ENCODE measurements around the gene VSIG4. TPM values are rescaled to one million over a fixed set of nuclear protein-coding genes. Genes with fewer than 3 reads are reported as not detected.
"Not testable (repeated sequence)": the region's sequence is repeated elsewhere in the genome, so short reads cannot be mapped to it uniquely, and the experiment has no call there.

VSIG4 gene
- total RNA-seq, 2 donors from 2014 or later: 0.22 TPM; not detected in 1

DNA sequence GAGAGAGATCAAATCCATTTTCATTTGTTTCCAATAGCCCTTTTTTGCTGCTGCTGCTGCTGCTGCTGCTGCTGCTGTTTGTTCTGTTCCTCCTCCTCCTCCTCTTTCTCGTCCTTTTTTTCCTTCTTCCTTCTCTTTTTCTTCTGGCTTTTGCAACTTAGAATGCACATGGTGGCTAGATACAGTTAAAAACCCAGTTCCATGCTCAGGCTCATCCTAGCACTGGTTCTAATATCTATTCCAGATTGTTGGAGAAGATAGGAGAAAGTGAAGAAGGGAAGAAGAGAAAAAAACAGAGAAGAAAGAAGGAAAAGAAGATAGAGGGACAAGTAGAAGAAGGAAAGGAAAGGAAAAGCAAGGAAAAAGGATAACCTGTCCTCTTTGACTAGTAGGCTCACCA is 39.7 kb downstream of the VSIG4 start:
- peaks cover 11% of the 10 kb centered on the region for H3K27me3 Mint-ChIP-seq (ENCODE audit: low read depth)
- H3K27ac Mint-ChIP-seq: no peak overlapping the region

GRCh38 chrX:65999563-66000148 is 40.2 kb downstream of the VSIG4 start:
- H3K9me3 Mint-ChIP-seq: no peaks in the 10 kb centered on the region
- H3K4me1 Mint-ChIP-seq (ENCODE audit: low read depth): peaks cover 54% of the 10 kb centered on the region
- H3K36me3 Mint-ChIP-seq (ENCODE audit: insufficient read depth in 2 of 2): no peaks in the 10 kb centered on the region
- DNase-seq (no peak), ATAC-seq (replicated peaks in 1 of 2) (no peak)
- H3K27ac Mint-ChIP-seq: no peak overlapping the region
- no peak overlapping the region for H3K4me3 Mint-ChIP-seq
- peaks cover 11% of the 10 kb centered on the region for H3K27me3 Mint-ChIP-seq (ENCODE audit: low read depth)

More for the DNA sequence above, 39.7 kb downstream of the VSIG4 start:
- ATAC-seq (replicated peaks in 1 of 2): no peak
- no peak for DNase-seq
- H3K36me3 Mint-ChIP-seq (ENCODE audit: insufficient read depth in 2 of 2): peaks cover 1 to 2% of the 10 kb centered on the region in 2 donors
- peaks cover 0 to 4% of the 10 kb centered on the region in 2 donors for H3K9me3 Mint-ChIP-seq
- no peak overlapping the region for H3K4me3 Mint-ChIP-seq
- H3K4me1 Mint-ChIP-seq (ENCODE audit: low read depth): peaks cover 54% of the 10 kb centered on the region

GRCh38 chrX:65999029-65999562 is 40.8 kb downstream of the VSIG4 start:
- Mint-ChIP-seq H3K4me1 (ENCODE audit: low read depth) (peaks cover 55% of the 10 kb centered on the region), H3K27ac (no peak overlapping the region), H3K4me3 (no peak overlapping the region), H3K27me3 (ENCODE audit: low read depth) (peaks cover 11% of the 10 kb centered on the region), H3K36me3 (ENCODE audit: insufficient read depth in 2 of 2) (no peaks in the 10 kb centered on the region), H3K9me3 (no peaks in the 10 kb centered on the region)
- ATAC-seq (replicated peaks in 1 of 2) (no peak), DNase-seq (no peak)

- DNase-seq (no peak), ATAC-seq (replicated peaks in 1 of 2) (no peak)
- Mint-ChIP-seq H3K36me3 (ENCODE audit: insufficient read depth in 2 of 2) (no peaks in the 10 kb centered on the region), H3K4me1 (ENCODE audit: low read depth) (peaks cover 57% of the 10 kb centered on the region), H3K27ac (no peak overlapping the region), H3K9me3 (no peaks in the 10 kb centered on the region), H3K27me3 (ENCODE audit: low read depth) (peaks cover 15% of the 10 kb centered on the region), H3K4me3 (no peak overlapping the region)
These were observed 41.7 kb downstream of the VSIG4 start for GRCh38 chrX:65997978-65998717.

- peaks cover 39% of the 10 kb centered on the region for H3K4me1 Mint-ChIP-seq (ENCODE audit: low read depth)
- H3K27ac Mint-ChIP-seq: peak overlapping the region; percentile 73
- DNase-seq: peak; percentile 35 to 49
- ATAC-seq (replicated peaks in 1 of 2): peak; percentile 87 to 88
- H3K4me3 Mint-ChIP-seq: peak overlapping the region in 1 of 2 donors; percentile 31
- H3K27me3 Mint-ChIP-seq (ENCODE audit: low read depth): peaks cover 19% of the 10 kb centered on the region
- H3K9me3 Mint-ChIP-seq: no peaks in the 10 kb centered on the region
- H3K36me3 Mint-ChIP-seq (ENCODE audit: insufficient read depth in 2 of 2): no peaks in the 10 kb centered on the region
These were observed 45.1 kb downstream of the VSIG4 start for GRCh38 chrX:65994519-65995506.

GRCh38 chrX:65993915-65994460 is 45.9 kb downstream of the VSIG4 start:
- H3K4me1 Mint-ChIP-seq (ENCODE audit: low read depth): peaks cover 34% of the 10 kb centered on the region
- H3K36me3 Mint-ChIP-seq (ENCODE audit: insufficient read depth in 2 of 2): no peaks in the 10 kb centered on the region
- peaks cover 15% of the 10 kb centered on the region for H3K27me3 Mint-ChIP-seq (ENCODE audit: low read depth)
- peak; percentile 14 to 49 for ATAC-seq (replicated peaks in 1 of 2)
- peak overlapping the region in 1 of 2 donors; percentile 31 for H3K4me3 Mint-ChIP-seq
- no peaks in the 10 kb centered on the region for H3K9me3 Mint-ChIP-seq
- DNase-seq: no peak
- H3K27ac Mint-ChIP-seq: peak overlapping the region; percentile 73

GRCh38 chrX:65993332-65993731 is 46.5 kb downstream of the VSIG4 start:
- H3K27me3 Mint-ChIP-seq (ENCODE audit: low read depth): peaks cover 15% of the 10 kb centered on the region
- H3K9me3 Mint-ChIP-seq: no peaks in the 10 kb centered on the region
- no peak for ATAC-seq (replicated peaks in 1 of 2)
- H3K4me3 Mint-ChIP-seq: peak overlapping the region in 1 of 2 donors; percentile 31
- H3K36me3 Mint-ChIP-seq (ENCODE audit: insufficient read depth in 2 of 2): no peaks in the 10 kb centered on the region
- DNase-seq: no peak
- no peak overlapping the region for H3K27ac Mint-ChIP-seq
- peaks cover 28% of the 10 kb centered on the region for H3K4me1 Mint-ChIP-seq (ENCODE audit: low read depth)

DNA sequence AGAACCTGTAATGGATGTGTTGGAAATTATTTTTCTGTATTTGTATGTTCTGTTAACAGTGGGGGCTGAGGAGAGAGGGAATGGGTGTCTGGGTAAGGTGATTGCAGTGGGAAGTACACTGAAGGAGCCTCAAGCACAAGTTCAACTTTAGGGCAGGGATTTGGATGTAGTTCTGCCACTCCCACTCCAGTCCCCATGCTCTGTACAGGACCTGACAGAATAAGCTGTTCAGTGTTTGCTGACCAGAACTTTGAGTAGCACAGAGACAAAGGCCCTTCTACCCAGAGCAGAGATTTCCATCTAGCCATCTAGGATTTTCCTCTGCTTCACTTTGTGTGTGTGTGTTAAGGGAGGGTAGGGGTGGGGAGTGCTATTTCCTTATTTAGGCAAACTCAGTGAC is 49.2 kb downstream of the VSIG4 start:
- ATAC-seq (replicated peaks in 1 of 2) (no peak), DNase-seq (no peak)
- peaks cover 39% of the 10 kb centered on the region for H3K4me1 Mint-ChIP-seq (ENCODE audit: low read depth)
- no peaks in the 10 kb centered on the region for H3K36me3 Mint-ChIP-seq (ENCODE audit: insufficient read depth in 2 of 2)
- H3K27me3 Mint-ChIP-seq (ENCODE audit: low read depth): peaks cover 15% of the 10 kb centered on the region
- H3K27ac Mint-ChIP-seq: no peak overlapping the region
- H3K9me3 Mint-ChIP-seq: no peaks in the 10 kb centered on the region
- no peak overlapping the region for H3K4me3 Mint-ChIP-seq

DNA sequence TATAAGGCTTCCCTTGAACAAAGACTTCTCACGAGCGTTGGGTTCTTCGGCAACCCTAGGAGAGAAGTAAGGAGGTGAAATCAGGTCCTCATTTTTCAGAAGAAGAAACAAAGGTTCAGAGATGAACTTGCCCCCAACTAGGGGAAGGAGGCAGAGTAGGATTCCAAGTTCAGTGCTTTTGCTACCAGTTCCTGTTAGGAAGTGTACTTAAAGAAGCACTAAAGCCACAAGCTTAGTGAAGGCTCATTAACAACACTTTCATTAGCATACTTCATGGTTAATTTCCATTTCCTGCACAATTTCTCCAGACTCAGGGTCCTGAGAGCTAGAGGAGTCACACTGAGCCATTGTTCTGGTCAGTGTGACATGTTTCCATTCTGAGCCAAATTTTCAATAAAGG is 52.1 kb downstream of the VSIG4 start:
- peaks cover 8% of the 10 kb centered on the region for H3K27me3 Mint-ChIP-seq (ENCODE audit: low read depth)
- no peak overlapping the region for H3K4me3 Mint-ChIP-seq
- H3K36me3 Mint-ChIP-seq (ENCODE audit: insufficient read depth in 2 of 2): no peaks in the 10 kb centered on the region
- H3K9me3 Mint-ChIP-seq: no peaks in the 10 kb centered on the region
- no peak overlapping the region for H3K27ac Mint-ChIP-seq
- no peak for ATAC-seq (replicated peaks in 1 of 2)
- H3K4me1 Mint-ChIP-seq (ENCODE audit: low read depth): peaks cover 17% of the 10 kb centered on the region
- DNase-seq: no peak

DNA sequence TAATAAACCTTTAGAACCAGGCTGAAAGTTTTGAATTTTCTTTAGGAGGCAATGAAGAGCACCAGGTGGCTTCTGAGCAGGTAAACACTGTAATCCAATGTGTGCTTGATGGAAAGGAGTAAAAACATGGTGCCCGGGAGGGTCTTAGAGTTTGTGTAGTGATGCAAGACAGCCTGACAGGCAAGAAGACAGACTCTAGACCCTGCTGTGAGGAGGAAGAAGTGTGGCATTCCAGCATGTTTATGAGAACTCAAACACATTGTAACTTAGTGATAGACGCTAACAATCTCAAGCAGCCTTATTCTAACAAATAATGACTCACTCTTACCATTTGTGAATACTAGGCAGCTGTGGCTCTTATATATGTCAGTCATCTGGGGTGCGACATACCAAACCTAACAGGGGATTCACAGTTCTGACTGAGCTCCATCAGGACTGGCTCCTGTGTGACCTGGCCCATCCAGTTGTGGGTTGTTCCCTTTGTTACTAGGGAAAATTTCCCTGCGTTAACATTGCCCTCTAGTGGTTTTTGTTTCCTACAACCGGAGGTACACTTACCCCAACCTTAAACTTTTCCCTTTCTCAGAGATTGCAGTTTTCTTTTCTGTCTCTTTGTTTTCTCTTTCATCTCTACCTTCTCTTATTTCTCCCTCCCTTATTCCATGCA is 53.8 kb downstream of the VSIG4 start:
- peaks cover 8% of the 10 kb centered on the region for H3K27me3 Mint-ChIP-seq (ENCODE audit: low read depth)
- peak overlapping the region in 1 of 2 donors; percentile 67 for H3K4me3 Mint-ChIP-seq
- peaks cover 17% of the 10 kb centered on the region for H3K4me1 Mint-ChIP-seq (ENCODE audit: low read depth)
- H3K27ac Mint-ChIP-seq: peak overlapping the region; percentile 92
- no peaks in the 10 kb centered on the region for H3K36me3 Mint-ChIP-seq (ENCODE audit: insufficient read depth in 2 of 2)
- peak; percentile 100 for ATAC-seq (replicated peaks in 1 of 2)
- no peaks in the 10 kb centered on the region for H3K9me3 Mint-ChIP-seq
- peak; percentile 47 to 67 for DNase-seq

DNA sequence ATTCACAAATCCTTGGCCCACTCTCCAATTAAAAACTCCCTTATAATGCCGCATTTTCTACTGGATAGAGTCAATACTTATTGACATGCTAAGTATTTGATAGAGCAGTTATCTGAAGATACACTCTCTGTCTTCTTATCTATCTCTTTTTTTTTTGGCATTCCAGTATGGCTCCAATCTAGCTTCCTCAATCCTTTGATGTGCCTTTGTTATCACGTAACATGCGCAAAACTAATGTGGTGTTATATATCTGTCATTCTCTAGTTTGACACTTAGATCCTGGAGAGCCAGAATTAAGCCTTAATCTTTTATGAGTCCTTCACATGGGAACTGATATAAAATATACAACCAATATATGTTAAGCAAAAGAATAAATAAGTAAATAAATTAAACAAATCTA is 54.7 kb downstream of the VSIG4 start:
- Mint-ChIP-seq H3K9me3 (no peaks in the 10 kb centered on the region), H3K27me3 (ENCODE audit: low read depth) (peaks cover 15% of the 10 kb centered on the region), H3K36me3 (ENCODE audit: insufficient read depth in 2 of 2) (no peaks in the 10 kb centered on the region)

DNA sequence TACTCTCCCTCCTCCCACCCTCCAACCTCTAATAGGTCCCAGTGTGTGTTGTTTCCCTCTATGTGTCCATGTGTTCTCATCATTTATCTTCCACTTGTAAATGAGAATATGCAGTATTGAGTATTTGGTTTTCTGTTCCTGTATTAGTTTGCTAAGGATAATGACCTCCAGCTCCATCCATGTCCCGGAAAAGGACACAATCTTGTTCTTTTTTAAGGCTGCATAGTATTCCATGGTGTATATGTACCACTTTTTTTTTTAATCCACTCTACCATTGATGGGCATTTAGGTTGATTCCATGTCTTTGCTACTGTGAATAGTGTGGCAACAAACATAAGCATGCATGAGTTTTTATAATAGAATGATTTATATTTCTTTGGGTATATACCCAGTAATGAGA is 62.7 kb downstream of the VSIG4 start:
- DNase-seq; ATAC-seq (replicated peaks in 1 of 2); H3K9me3 Mint-ChIP-seq; H3K4me1 Mint-ChIP-seq (ENCODE audit: low read depth); H3K36me3 Mint-ChIP-seq (ENCODE audit: insufficient read depth in 2 of 2); H3K27ac Mint-ChIP-seq; H3K4me3 Mint-ChIP-seq: not testable (repeated sequence)
- peaks cover 40% of the 10 kb centered on the region for H3K27me3 Mint-ChIP-seq (ENCODE audit: low read depth)

More for the DNA sequence above, 54.7 kb downstream of the VSIG4 start:
- Mint-ChIP-seq H3K27ac (no peak overlapping the region), H3K4me1 (ENCODE audit: low read depth) (peaks cover 17% of the 10 kb centered on the region), H3K4me3 (no peak overlapping the region)
- DNase-seq: no peak
- ATAC-seq (replicated peaks in 1 of 2): no peak
